A172 (cell line): Measurements from ENCODE around the gene PCGF3. TPM values are rescaled to one million over a fixed set of nuclear protein-coding genes. Genes with fewer than 3 reads are reported as not detected.
"Not testable (repeated sequence)": the region's sequence is repeated elsewhere in the genome, so short reads cannot be mapped to it uniquely, and the experiment has no call there.

Source experiments
- DNase-seq: peaks from one replicate; pipeline ENCODE4 v3.0.0-alpha.2; 2015; ENCODE audit warnings: low spot score
- total RNA-seq: library from RNA; depleted of rRNA; stranded (reverse); fragments of >200 nt; shearing (Covaris generic); gene quantifications from 2 replicates; pipeline ENCODE4 v1.2.3, GENCODE V29; 2014

PCGF3 gene
- total RNA-seq, 1 experiment from 2014 or later: 56.3 TPM

GRCh38 chr4:667545-667925 is 38.1 kb upstream of the PCGF3 start:
- no peak for DNase-seq

GRCh38 chr4:668219-668618 is 37.4 kb upstream of the PCGF3 start:
- DNase-seq: not testable (repeated sequence)

- DNase-seq: not testable (repeated sequence)
Observed at GRCh38 chr4:669806-670559, 35.6 kb upstream of the PCGF3 start.

- no peak for DNase-seq
Observed at GRCh38 chr4:671769-672168, 33.9 kb upstream of the PCGF3 start.

- no peak for DNase-seq
Observed at GRCh38 chr4:673349-674091, 32.1 kb upstream of the PCGF3 start.

- DNase-seq: peak; percentile 86
Observed at GRCh38 chr4:674172-675035, 31.2 kb upstream of the PCGF3 start, which contains the start of the genes ATP5ME and MYL5. Gene ATP5ME, minus strand, starts transcription at chr4:674276. Its CDS starts 29 bp downstream, at chr4:674247. Gene MYL5, plus strand, starts transcription at chr4:674542. Its CDS starts 3,485 bp downstream, at chr4:678027.

- DNase-seq: no peak
Observed at GRCh38 chr4:675036-675882, 30.4 kb upstream of the PCGF3 start.

GRCh38 chr4:675980-676870 is 29.4 kb upstream of the PCGF3 start:
- no peak for DNase-seq

GRCh38 chr4:676871-677235 is 28.8 kb upstream of the PCGF3 start:
- DNase-seq: no peak

GRCh38 chr4:677431-678293 is 28.0 kb upstream of the PCGF3 start:
- DNase-seq: peak; percentile 19

- no peak for DNase-seq
Observed at GRCh38 chr4:678331-679103, 27.1 kb upstream of the PCGF3 start.

GRCh38 chr4:679104-679481 is 26.5 kb upstream of the PCGF3 start:
- no peak for DNase-seq

- DNase-seq: no peak
Observed at GRCh38 chr4:679629-680028, 26.0 kb upstream of the PCGF3 start.

GRCh38 chr4:680091-680490 is 25.5 kb upstream of the PCGF3 start:
- no peak for DNase-seq

- DNase-seq: no peak
Observed at GRCh38 chr4:680551-680927, 25.1 kb upstream of the PCGF3 start.

GRCh38 chr4:680928-681645 is 24.5 kb upstream of the PCGF3 start:
- DNase-seq: no peak

- no peak for DNase-seq
Observed at GRCh38 chr4:681736-682451, 23.7 kb upstream of the PCGF3 start.
